ENCODE measurements around the gene SWAP70. TPM values are rescaled to one million over a fixed set of nuclear protein-coding genes. Genes with fewer than 3 reads are reported as not detected.
"Not testable (repeated sequence)": the region's sequence is repeated elsewhere in the genome, so short reads cannot be mapped to it uniquely, and the experiment has no call there.

Gene SWAP70
- total RNA-seq, 1 donor from 2014 or later: 8.4 TPM

DNA sequence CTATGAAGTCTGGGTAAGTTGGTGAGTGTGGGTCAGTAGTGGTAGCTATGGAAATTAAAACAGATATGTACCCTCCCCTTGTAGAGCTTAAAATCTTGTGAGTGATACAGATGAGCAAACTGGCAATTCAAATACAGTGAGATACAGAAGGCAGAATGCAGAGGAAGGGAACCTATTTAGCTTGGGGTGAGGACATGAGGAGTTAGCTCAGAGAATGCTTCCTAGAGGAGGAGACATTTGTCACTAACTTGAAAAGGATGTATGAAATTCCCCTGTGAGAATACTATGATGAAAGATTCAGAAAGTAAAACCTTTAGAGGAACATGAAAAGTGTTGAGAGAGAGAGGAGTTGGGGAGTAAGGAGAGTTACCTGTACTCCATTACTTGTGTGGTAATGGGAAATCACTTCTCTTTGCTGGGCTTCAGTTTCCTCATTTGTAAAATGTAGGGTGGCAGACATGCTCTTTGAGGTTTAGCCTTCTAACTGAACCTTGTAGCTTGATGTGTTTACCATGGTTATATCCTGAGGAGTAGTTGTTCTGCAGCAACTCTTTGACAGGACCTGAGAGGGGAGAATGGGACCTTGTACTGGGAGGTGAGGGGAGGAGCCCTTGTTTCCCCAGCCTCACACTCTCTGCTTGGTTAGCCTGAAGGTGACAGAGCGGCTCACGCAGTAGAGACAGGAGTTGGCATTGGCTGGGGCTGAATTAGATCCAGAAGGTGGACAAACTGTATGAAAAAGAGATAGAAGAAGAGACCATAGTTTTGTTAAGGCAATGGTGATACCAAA, 17.9 kb downstream of the SWAP70 start:
- no peaks in the 10 kb centered on the region for H3K36me3 Mint-ChIP-seq (ENCODE audit: low read depth)
- no peak for DNase-seq (ENCODE audit: low spot score)
- peaks cover 7% of the 10 kb centered on the region for H3K27me3 Mint-ChIP-seq (ENCODE audit: low read depth)
- H3K9me3 Mint-ChIP-seq: no peaks in the 10 kb centered on the region
- H3K4me3 Mint-ChIP-seq (ENCODE audit: low read depth): no peak overlapping the region
- intact Hi-C loops (cut with micrococcal nuclease): no loop called here
- no peak overlapping the region for H3K27ac Mint-ChIP-seq
- H3K4me1 Mint-ChIP-seq (ENCODE audit: low read depth): no peaks in the 10 kb centered on the region

DNA sequence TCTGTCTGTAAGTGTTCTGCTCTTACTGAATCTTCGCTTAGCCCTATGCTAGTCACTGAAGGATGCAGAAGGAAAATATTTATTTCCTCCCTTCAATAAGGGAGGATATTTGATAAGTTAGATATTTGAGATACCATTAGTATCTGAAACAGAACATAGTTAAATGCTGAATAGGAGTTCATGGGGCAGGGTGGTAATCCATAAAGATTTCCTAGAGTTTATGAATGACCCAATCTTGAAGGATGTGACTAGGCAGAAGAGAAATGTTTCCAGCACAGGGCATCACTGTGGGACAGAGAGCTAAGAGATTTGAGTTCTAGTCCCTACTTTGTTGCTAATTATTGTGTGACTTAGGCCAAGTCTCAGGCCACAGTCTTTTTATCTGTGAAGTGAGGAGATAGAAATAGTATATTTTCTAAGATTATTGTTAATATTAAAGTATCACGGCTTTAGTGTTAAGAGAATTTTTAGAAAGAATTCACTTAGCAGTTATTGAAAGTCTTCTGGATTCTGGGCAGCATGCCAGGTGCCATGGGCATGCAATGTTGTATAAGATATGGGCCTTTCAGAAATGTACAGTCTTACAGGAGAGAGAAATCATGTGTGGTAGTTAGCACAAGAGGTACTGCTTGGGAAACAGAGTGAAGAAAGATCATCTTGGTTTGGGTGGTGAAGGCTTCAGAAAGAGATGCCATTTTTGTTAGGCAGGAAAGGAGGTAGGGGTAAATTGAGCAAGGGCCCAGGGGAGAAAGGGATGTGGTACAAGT, 24.0 kb downstream of the SWAP70 start:
- H3K4me1 Mint-ChIP-seq (ENCODE audit: low read depth): no peaks in the 10 kb centered on the region
- no peaks in the 10 kb centered on the region for H3K9me3 Mint-ChIP-seq
- no peaks in the 10 kb centered on the region for H3K36me3 Mint-ChIP-seq (ENCODE audit: low read depth)
- DNase-seq (ENCODE audit: low spot score): no peak
- H3K27me3 Mint-ChIP-seq (ENCODE audit: low read depth): peaks cover 1% of the 10 kb centered on the region
- H3K4me3 Mint-ChIP-seq (ENCODE audit: low read depth): no peak overlapping the region
- H3K27ac Mint-ChIP-seq: no peak overlapping the region
- intact Hi-C loops (cut with micrococcal nuclease): loop anchor here (2.0 kb wide), 1 partner anchor 15 kb away; no protein-coding TSS in a partner anchor

DNA sequence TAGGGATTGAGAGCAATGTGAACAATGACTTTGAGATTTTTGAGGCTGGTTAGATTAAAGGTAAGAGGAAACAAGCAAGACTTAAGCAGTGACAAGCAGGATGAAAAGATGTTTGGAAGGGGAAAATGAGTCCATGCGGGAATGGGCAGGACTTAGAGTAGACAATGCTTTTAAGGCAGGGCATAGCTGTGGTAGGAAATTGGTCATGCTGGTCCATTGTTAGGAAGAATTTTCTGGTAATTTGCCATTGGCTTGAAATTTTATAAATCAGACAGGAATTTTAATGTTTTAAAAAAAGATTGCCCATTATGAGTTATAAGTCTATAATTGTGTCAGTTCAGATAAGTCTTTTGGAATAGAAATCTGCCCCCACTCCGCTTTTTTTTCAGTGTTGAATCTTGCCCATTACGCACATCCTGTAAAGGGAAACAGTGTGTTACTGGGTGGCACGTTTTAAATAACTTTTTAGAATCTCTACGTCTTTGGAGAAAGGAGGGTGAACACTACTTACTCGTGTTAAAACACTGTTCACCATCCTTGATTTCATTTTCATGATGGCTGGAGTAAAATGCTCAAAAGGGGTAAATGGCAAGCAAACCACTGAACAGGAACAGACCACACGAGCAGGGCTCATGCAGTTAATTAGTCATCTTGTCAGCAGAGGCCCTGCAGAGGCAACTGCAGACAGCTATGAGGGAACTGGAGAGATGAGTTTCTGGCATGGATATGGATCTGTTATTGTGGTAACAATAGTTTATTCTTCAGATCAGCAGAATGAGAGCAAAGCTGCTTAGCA, 25.0 kb downstream of the SWAP70 start:
- intact Hi-C loops (cut with micrococcal nuclease): loop anchor here (2.0 kb wide), 1 partner anchor 16 kb away; no protein-coding TSS in a partner anchor

DNA sequence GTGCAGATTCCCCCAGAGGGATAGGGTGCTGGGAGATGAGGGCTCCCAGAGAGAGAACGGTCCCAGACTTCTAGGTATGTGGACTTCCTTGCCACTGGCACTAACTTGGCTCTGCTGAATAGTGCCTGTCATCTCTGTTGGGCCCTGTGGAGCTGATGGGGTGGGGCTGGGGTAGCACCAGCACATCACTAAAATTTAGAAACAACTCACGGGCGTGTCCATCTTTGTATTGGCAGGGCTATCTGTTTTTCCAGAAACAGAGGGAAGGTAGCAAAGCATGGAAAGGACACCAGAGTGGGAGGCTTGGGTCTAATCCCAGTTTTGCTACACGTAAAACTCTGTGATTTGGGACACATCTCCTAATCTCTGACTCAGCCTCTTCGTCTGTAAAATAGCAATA, 25.8 kb downstream of the SWAP70 start:
- H3K27me3 Mint-ChIP-seq (ENCODE audit: low read depth): peaks cover 1% of the 10 kb centered on the region

More for the DNA sequence above, 25.0 kb downstream of the SWAP70 start:
- no peak overlapping the region for H3K27ac Mint-ChIP-seq
- peaks cover 1% of the 10 kb centered on the region for H3K27me3 Mint-ChIP-seq (ENCODE audit: low read depth)
- no peak overlapping the region for H3K4me3 Mint-ChIP-seq (ENCODE audit: low read depth)
- H3K36me3 Mint-ChIP-seq (ENCODE audit: low read depth): no peaks in the 10 kb centered on the region
- H3K9me3 Mint-ChIP-seq: no peaks in the 10 kb centered on the region
- no peaks in the 10 kb centered on the region for H3K4me1 Mint-ChIP-seq (ENCODE audit: low read depth)
- no peak for DNase-seq (ENCODE audit: low spot score)

DNA sequence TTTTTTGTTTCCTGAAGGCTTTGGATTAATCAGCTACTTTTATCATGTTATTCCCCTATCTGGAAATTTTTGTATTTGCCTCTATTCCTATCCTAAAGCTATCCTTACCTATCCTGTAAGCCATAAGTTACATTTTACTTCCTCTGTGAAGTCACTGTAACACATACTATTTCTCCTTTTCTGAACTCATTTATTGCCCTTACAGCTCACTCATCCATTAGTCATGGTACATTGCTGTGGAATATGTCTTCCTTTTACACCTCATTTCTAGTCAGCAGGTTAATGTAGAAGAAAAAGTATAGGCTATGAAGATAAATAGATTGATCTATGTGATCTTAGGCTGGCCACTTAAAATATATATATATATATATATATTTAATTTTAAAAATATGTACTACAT, 28.0 kb downstream of the SWAP70 start:
- H3K36me3 Mint-ChIP-seq (ENCODE audit: low read depth): peaks cover 15% of the 10 kb centered on the region
- intact Hi-C loops (cut with micrococcal nuclease): no loop called here
- no peak overlapping the region for H3K4me3 Mint-ChIP-seq (ENCODE audit: low read depth)
- H3K27me3 Mint-ChIP-seq (ENCODE audit: low read depth): peaks cover 1% of the 10 kb centered on the region
- DNase-seq (ENCODE audit: low spot score): no peak
- no peak overlapping the region for H3K27ac Mint-ChIP-seq
- peaks cover 2% of the 10 kb centered on the region for H3K4me1 Mint-ChIP-seq (ENCODE audit: low read depth)
- no peaks in the 10 kb centered on the region for H3K9me3 Mint-ChIP-seq

More for the DNA sequence above, 25.8 kb downstream of the SWAP70 start:
- Mint-ChIP-seq H3K36me3 (ENCODE audit: low read depth) (peaks cover 7% of the 10 kb centered on the region), H3K4me1 (ENCODE audit: low read depth) (peaks cover 2% of the 10 kb centered on the region), H3K4me3 (ENCODE audit: low read depth) (no peak overlapping the region), H3K27ac (no peak overlapping the region), H3K9me3 (no peaks in the 10 kb centered on the region)
- DNase-seq (ENCODE audit: low spot score): no peak
- intact Hi-C loops (cut with micrococcal nuclease): loop anchor here (2.0 kb wide), 1 partner anchor 17 kb away; no protein-coding TSS in a partner anchor

DNA sequence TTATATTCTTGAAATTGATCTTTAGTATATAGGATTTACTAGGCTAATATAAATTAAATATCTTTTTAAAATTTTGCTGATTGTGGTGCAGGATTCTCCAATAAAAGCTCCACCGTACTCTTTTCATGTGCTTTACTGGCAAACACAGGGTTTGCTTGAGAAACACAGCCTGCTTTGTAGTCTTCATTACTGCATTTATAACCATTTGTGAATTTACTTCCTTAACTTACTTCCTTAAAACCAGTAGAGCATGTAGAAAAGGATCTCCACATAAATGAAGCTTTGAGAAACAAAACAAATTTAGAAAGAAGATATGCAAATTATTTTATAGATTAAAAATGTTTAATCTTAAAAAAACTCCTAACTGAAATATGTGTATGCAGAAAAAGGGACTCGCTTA, 28.8 kb downstream of the SWAP70 start:
- Mint-ChIP-seq H3K27ac (no peak overlapping the region), H3K36me3 (ENCODE audit: low read depth) (peaks cover 15% of the 10 kb centered on the region), H3K9me3 (no peaks in the 10 kb centered on the region), H3K27me3 (ENCODE audit: low read depth) (peaks cover 1% of the 10 kb centered on the region), H3K4me3 (ENCODE audit: low read depth) (no peak overlapping the region), H3K4me1 (ENCODE audit: low read depth) (peaks cover 2% of the 10 kb centered on the region)
- intact Hi-C loops (cut with micrococcal nuclease): no loop called here
- DNase-seq (ENCODE audit: low spot score): no peak

DNA sequence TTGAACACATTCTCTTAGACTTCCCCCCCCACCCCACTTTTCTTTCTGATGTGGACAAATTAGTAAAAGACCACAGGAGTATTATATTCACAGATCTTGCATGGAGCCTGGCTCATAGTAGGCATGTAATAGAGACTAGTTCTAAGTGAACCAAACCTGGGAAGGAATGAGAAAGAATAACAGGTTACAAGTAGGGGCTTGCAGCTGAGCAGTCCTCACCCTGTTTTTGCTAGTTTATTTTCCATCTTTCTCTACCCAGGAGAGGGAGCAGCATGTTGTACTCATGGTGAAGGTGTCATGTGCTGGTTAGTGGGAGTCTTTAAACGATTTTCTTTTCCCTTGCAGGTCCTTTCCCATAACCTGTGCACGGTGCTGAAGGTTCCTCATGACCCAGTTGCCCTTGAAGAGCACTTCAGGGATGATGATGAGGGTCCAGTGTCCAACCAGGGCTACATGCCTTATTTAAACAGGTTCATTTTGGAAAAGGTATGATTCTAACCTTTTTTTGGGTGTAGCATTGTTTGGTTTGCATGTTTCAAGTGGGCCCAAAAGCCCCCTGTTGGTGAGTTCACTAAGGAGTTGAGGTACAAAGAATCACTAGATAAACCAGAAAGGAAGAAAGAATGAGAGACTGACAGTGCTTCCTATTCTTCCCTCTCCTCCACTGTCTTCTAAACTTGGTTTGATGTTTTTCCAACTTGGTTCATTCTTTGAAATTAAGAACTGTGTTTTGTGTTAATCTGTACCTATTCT, 30.1 kb downstream of the SWAP70 start:
- H3K36me3 Mint-ChIP-seq (ENCODE audit: low read depth): peaks cover 15% of the 10 kb centered on the region
- H3K4me1 Mint-ChIP-seq (ENCODE audit: low read depth): peaks cover 5% of the 10 kb centered on the region
- no peak overlapping the region for H3K27ac Mint-ChIP-seq
- no peak for DNase-seq (ENCODE audit: low spot score)
- peaks cover 1% of the 10 kb centered on the region for H3K27me3 Mint-ChIP-seq (ENCODE audit: low read depth)
- H3K9me3 Mint-ChIP-seq: no peaks in the 10 kb centered on the region
- intact Hi-C loops (cut with micrococcal nuclease): no loop called here
- no peak overlapping the region for H3K4me3 Mint-ChIP-seq (ENCODE audit: low read depth)

DNA sequence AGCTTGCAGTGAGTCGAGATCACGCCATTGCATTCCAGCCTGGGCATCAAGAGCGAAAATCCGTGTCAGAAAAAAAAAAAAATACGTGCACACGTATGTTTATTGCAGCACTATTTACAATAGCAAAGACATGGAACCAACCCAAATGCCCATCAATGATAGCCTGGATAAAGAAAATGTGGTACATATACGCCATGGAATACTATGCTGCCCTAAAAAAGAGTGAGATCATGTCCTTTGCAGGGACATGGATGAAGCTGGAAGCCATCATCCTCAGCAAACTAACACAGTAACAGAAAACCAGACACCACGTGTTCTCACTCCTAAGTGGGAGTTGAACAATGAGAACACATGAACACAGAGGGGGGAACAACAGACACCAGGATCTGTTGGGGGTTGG, 31.4 kb downstream of the SWAP70 start:
- H3K36me3 Mint-ChIP-seq (ENCODE audit: low read depth): peaks cover 15% of the 10 kb centered on the region
- H3K27ac Mint-ChIP-seq; intact Hi-C loops (cut with micrococcal nuclease); DNase-seq (ENCODE audit: low spot score); H3K9me3 Mint-ChIP-seq; H3K4me3 Mint-ChIP-seq (ENCODE audit: low read depth); H3K4me1 Mint-ChIP-seq (ENCODE audit: low read depth); H3K27me3 Mint-ChIP-seq (ENCODE audit: low read depth): not testable (repeated sequence)

DNA sequence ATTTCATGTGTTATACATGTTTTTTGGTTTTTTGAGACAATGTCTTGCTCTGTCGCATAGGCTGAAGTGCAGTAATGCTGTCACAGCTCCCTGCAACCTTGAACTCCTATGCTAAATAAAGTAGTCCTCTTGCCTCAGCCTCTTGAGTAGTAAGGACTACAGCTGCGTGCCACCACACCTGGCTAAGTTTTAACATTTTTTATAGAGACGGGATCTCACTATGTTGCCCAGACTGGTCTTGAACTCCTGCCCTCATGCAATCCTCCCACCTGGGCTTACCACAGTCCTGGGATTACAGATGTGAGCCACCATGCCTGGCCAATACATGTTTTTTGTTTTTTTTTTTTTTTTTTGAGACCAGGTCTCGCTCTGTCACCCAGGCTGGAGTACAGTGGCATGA, 33.9 kb downstream of the SWAP70 start:
- Mint-ChIP-seq H3K9me3 (no peaks in the 10 kb centered on the region), H3K36me3 (ENCODE audit: low read depth) (peaks cover 15% of the 10 kb centered on the region), H3K27me3 (ENCODE audit: low read depth) (peaks cover 2% of the 10 kb centered on the region), H3K4me3 (ENCODE audit: low read depth) (no peak overlapping the region), H3K4me1 (ENCODE audit: low read depth) (peaks cover 12% of the 10 kb centered on the region), H3K27ac (no peak overlapping the region)
- no peak for DNase-seq (ENCODE audit: low spot score)
- intact Hi-C loops (cut with micrococcal nuclease): no loop called here

DNA sequence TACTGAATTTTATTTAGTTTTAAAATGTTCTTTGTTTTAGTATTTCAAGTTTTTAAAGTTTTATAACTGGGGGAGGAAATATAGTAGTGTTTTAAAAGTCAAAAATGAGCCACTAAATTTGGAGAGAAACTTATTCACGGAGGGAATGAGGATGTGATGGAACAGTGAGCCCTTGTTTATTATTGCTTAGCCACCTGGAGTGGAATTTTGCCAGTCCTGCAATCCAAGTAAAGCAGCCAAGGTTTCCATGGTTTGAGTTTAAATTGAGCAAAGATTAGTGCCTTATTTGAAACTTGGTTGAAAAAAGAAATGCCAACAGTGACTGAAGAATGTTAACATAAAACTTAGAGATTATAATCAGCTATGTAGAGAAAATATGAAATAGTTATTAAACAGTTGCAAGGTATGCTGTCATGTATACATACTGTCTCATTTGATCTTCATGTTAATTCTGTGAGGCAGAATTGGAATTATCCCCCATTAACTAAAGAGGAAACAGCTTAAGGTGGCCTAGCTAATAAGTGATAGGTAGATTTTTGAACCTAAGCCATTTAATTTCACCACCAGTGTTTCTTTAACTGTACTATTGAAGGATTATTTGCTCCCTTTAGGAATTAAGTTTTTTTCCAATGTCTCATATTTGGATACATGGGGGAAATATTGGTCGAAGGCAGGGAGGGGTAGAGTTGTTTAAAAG, 36.4 kb downstream of the SWAP70 start:
- Mint-ChIP-seq H3K4me3 (ENCODE audit: low read depth) (no peak overlapping the region), H3K27ac (no peak overlapping the region), H3K27me3 (ENCODE audit: low read depth) (peaks cover 2% of the 10 kb centered on the region), H3K9me3 (no peaks in the 10 kb centered on the region), H3K36me3 (ENCODE audit: low read depth) (peaks cover 6% of the 10 kb centered on the region), H3K4me1 (ENCODE audit: low read depth) (peaks cover 18% of the 10 kb centered on the region)
- no peak for DNase-seq (ENCODE audit: low spot score)
- intact Hi-C loops (cut with micrococcal nuclease): no loop called here

DNA sequence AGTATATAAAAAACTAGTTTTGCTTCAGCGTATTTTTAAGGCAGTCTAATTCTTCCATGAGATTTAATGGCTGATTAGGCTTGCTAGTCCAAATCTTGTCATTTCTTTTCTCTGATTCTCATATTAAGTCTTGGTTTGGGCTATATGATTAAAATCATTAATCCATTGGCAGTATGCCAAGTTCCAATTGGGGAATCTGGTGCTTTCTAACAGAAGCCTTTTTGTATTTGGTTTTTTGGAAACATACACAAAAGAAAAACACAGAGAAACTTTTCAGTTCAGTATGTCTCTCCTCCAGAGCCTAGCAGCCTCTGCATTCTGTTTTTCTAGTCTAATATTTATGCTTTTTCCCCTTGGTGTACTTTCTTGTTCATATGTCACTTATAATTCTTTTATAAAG, 37.9 kb downstream of the SWAP70 start:
- Mint-ChIP-seq H3K4me3 (ENCODE audit: low read depth) (no peak overlapping the region), H3K27ac (no peak overlapping the region), H3K36me3 (ENCODE audit: low read depth) (no peaks in the 10 kb centered on the region), H3K9me3 (no peaks in the 10 kb centered on the region), H3K27me3 (ENCODE audit: low read depth) (peaks cover 2% of the 10 kb centered on the region), H3K4me1 (ENCODE audit: low read depth) (peaks cover 18% of the 10 kb centered on the region)
- intact Hi-C loops (cut with micrococcal nuclease): no loop called here
- no peak for DNase-seq (ENCODE audit: low spot score)

DNA sequence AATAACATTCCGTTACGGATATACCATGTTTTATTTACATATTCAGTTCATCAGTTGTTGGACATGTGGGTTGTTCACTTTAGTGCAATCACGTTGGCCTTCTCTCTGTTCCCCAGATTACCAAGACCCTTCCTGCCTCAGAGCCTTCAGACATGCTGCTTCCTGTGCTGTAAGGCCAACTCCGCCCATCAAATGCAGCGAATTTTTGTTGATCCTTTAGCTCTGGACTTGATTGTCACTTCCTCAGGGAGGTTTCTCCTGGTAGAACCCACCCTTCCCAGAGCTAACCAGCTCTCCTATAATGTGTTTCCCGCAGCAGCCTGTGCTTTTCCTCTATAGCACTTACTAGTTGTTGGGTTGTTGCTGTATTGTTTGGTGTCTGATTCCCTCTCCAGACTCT, 39.4 kb downstream of the SWAP70 start:
- Mint-ChIP-seq H3K4me1 (ENCODE audit: low read depth) (peaks cover 18% of the 10 kb centered on the region), H3K36me3 (ENCODE audit: low read depth) (no peaks in the 10 kb centered on the region), H3K4me3 (ENCODE audit: low read depth) (no peak overlapping the region), H3K27me3 (ENCODE audit: low read depth) (peaks cover 5% of the 10 kb centered on the region), H3K27ac (no peak overlapping the region), H3K9me3 (no peaks in the 10 kb centered on the region)
- DNase-seq (ENCODE audit: low spot score): no peak
- intact Hi-C loops (cut with micrococcal nuclease): no loop called here

Measured in activated T-helper 2 cell treated with anti-CD3 and anti-CD28 coated beads, Interferon-gamma antibody, Interleukin-2, Interleukin-4, amounts not matched to agents 10 μg/mL and 5 μg/mL and 100 μg/mL, durations not matched to agents 14 hours and 24 hours and 36 hours (primary cell).